H1 (cell line): ENCODE data around the gene ACVRL1. TPM values are rescaled to one million over a fixed set of nuclear protein-coding genes. Genes with fewer than 3 reads are reported as not detected.

Experiments used
- CTCF ChIA-PET: fragments of 300-600 bp; sonication (Branson Sonifier 250); formaldehyde crosslinking; loops from one replicate; lab custom pipeline; 2021; ENCODE audit not compliant: partially characterized antibody; lab: Charles Lee
- POLR2A ChIA-PET: fragments of 300-600 bp; sonication (Branson Sonifier 250); formaldehyde crosslinking; loops from one replicate; lab custom pipeline; 2021; ENCODE audit warnings: inconsistent platforms; ENCODE audit not compliant: partially characterized antibody; lab: Charles Lee
- DNase-seq, 2 experiments: peaks; one replicate each; pipeline versions ENCODE4 v3.0.0 to v3.0.0-alpha.2; 2010 to 2022; ENCODE audit warnings: low spot score in 2 of 2, low read depth in 1 of 2, mixed read lengths in 1 of 2
- FAIRE-seq: peaks from 2 replicates; lab custom pipeline; 2011; peaks lifted over from hg19 to GRCh38; lab: Jason Lieb, UNC
- H2AFZ ChIP-seq: 2 replicates; pipeline ENCODE4 v1.8.1; 2012; ENCODE audit warnings: low read length, inconsistent platforms
- H2AK5ac ChIP-seq: 2 replicates; pipeline ENCODE4 v1.6.1; 2013; ENCODE audit warnings: low read depth, low read length
- H2BK120ac ChIP-seq: replicated peaks from 2 replicates; pipeline ENCODE3; 2013; ENCODE audit warnings: low read depth, low read length, inconsistent platforms
- H2BK12ac ChIP-seq: 2 replicates; pipeline ENCODE4 v1.6.1; 2013; ENCODE audit warnings: low read depth, low read length
- H2BK15ac ChIP-seq: 2 replicates; pipeline ENCODE4 v1.6.1; 2013; ENCODE audit warnings: low read length
- H2BK20ac ChIP-seq: 2 replicates; pipeline ENCODE4 v1.6.1; 2013; ENCODE audit warnings: low read length
- H2BK5ac ChIP-seq: 2 replicates; pipeline ENCODE4 v1.6.1; 2013; ENCODE audit warnings: low read depth, low read length
- H3K14ac ChIP-seq: 2 replicates; pipeline ENCODE4 v1.6.1; 2013; ENCODE audit warnings: inconsistent platforms; ENCODE audit not compliant: insufficient read length
- H3K18ac ChIP-seq: 2 replicates; pipeline ENCODE4 v1.6.1; 2013; ENCODE audit warnings: low read length; ENCODE audit errors: extremely low read depth
- H3K23ac ChIP-seq: 2 replicates; pipeline ENCODE4 v1.6.1; 2013; ENCODE audit warnings: inconsistent platforms; ENCODE audit not compliant: insufficient read length
- H3K23me2 ChIP-seq: 2 replicates; pipeline ENCODE4 v1.6.1; 2013; ENCODE audit warnings: low read depth, low read length
- H3K27ac ChIP-seq: 2 replicates; pipeline ENCODE4 v1.6.1; 2011; ENCODE audit warnings: low read depth, low read length, inconsistent platforms
- H3K27me3 ChIP-seq, 4 experiments: replicated peaks in 1 of 4; 1 replicate in 1 of 4; 2 replicates in 3 of 4; pipeline versions ENCODE4 v1.6.1 to v1.8.1; 2011 to 2013; ENCODE audit warnings: low read length in 3 of 4, mild to moderate bottlenecking in 3 of 4, inconsistent platforms in 2 of 4, mixed read lengths in 2 of 4, moderate library complexity in 1 of 4; ENCODE audit not compliant: control insufficient read depth in 3 of 4, insufficient read depth in 3 of 4; ENCODE audit errors: extremely low read depth in 1 of 4
- H3K36me3 ChIP-seq, 4 experiments: 2 replicates each; pipeline versions ENCODE4 v1.6.1 to v1.8.1; 2011 to 2013; ENCODE audit warnings: mild to moderate bottlenecking in 4 of 4, low read length in 3 of 4, moderate library complexity in 2 of 4, control low read depth in 1 of 4, inconsistent platforms in 1 of 4; ENCODE audit not compliant: insufficient read depth in 4 of 4, control insufficient read depth in 2 of 4
- H3K4ac ChIP-seq: replicated peaks from 2 replicates; pipeline ENCODE3; 2013; ENCODE audit warnings: low read length, low read depth, mixed read lengths, inconsistent platforms; ENCODE audit not compliant: insufficient read length
- H3K4me1 ChIP-seq, 4 experiments: replicated peaks in 1 of 4; 1 replicate in 1 of 4; 2 replicates in 3 of 4; pipeline versions ENCODE4 v1.6.1 to v1.8.1; 2011 to 2013; ENCODE audit warnings: low read length in 3 of 4, inconsistent platforms in 2 of 4, mixed read lengths in 1 of 4; ENCODE audit not compliant: insufficient read depth in 4 of 4, control insufficient read depth in 3 of 4
- H3K4me2 ChIP-seq, 2 experiments: 2 replicates each; pipeline versions ENCODE4 v1.6.1 to v1.8.1; 2011 to 2013; ENCODE audit warnings: low read depth in 2 of 2, low read length in 2 of 2, control low read depth in 1 of 2, inconsistent platforms in 1 of 2, mild to moderate bottlenecking in 1 of 2; ENCODE audit not compliant: insufficient read depth in 1 of 2
- H3K4me3 ChIP-seq, 4 experiments: fragments of 200-600, 300-600 bp in 1 of 4; sonication (generic), shearing (Covaris generic), sonication (Bioruptor Twin) in 1 of 4; 2 replicates each; pipeline versions ENCODE4 v1.5.1 to v1.8.1; 2011 to 2016; ENCODE audit warnings: low read length in 4 of 4, low read depth in 3 of 4, control low read depth in 2 of 4, inconsistent platforms in 2 of 4, mild to moderate bottlenecking in 2 of 4, mixed read lengths in 1 of 4, moderate library complexity in 1 of 4; ENCODE audit not compliant: insufficient read depth in 2 of 4; ENCODE audit errors: extremely low read depth in 1 of 4
- H3K56ac ChIP-seq: replicated peaks from 2 replicates; pipeline ENCODE3; 2013; ENCODE audit warnings: low read depth, mild to moderate bottlenecking, mixed read lengths, low read length, inconsistent platforms; ENCODE audit not compliant: insufficient read length
- H3K79me1 ChIP-seq: 2 replicates; pipeline ENCODE4 v1.6.1; 2013; ENCODE audit warnings: low read depth, low read length, control low read depth
- H3K79me2 ChIP-seq, 2 experiments: 2 replicates each; pipeline versions ENCODE4 v1.6.1 to v1.8.1; 2012 to 2013; ENCODE audit warnings: low read length in 2 of 2, mild to moderate bottlenecking in 2 of 2, inconsistent platforms in 1 of 2; ENCODE audit not compliant: insufficient read depth in 2 of 2, control insufficient read depth in 1 of 2
- H3K9ac ChIP-seq, 4 experiments: replicated peaks in 1 of 4; 1 replicate in 1 of 4; 2 replicates in 3 of 4; pipeline versions ENCODE4 v1.6.1 to v1.8.1; 2011 to 2013; ENCODE audit warnings: low read depth in 3 of 4, low read length in 3 of 4, control low read depth in 2 of 4, mild to moderate bottlenecking in 2 of 4, moderate library complexity in 2 of 4, inconsistent platforms in 1 of 4; ENCODE audit errors: extremely low read depth in 1 of 4
- H3K9me3 ChIP-seq, 2 experiments: 2 replicates each; pipeline versions ENCODE4 v1.6.1 to v1.8.1; 2012 to 2013; ENCODE audit warnings: mild to moderate bottlenecking in 2 of 2, moderate library complexity in 2 of 2, control low read depth in 1 of 2, inconsistent platforms in 1 of 2, low read depth in 1 of 2, low read length in 1 of 2, mixed read lengths in 1 of 2; ENCODE audit not compliant: insufficient read depth in 2 of 2
- H4K20me1 ChIP-seq, 2 experiments: replicated peaks in 1 of 2; 2 replicates each; pipeline versions ENCODE3 to v1.8.1; 2011 to 2013; ENCODE audit warnings: inconsistent platforms in 2 of 2, low read length in 2 of 2, mild to moderate bottlenecking in 1 of 2; ENCODE audit not compliant: insufficient read depth in 2 of 2, control insufficient read depth in 1 of 2
- H4K5ac ChIP-seq: 2 replicates; pipeline ENCODE4 v1.6.1; 2013; ENCODE audit warnings: low read length, low read depth, mixed read lengths, inconsistent platforms; ENCODE audit not compliant: insufficient read length
- H4K8ac ChIP-seq: 2 replicates; pipeline ENCODE4 v1.8.0; 2013; ENCODE audit warnings: mild to moderate bottlenecking, moderate library complexity, low read length, inconsistent platforms; ENCODE audit not compliant: insufficient read depth; ENCODE audit errors: extremely low read depth
- H4K91ac ChIP-seq: replicated peaks from 2 replicates; pipeline ENCODE3; 2013; ENCODE audit warnings: low read length, mixed read lengths, inconsistent platforms; ENCODE audit not compliant: insufficient read length
- CHD1 ChIP-seq: IDR thresholded peaks from 2 replicates; pipeline ENCODE4 v1.6.1; 2012; ENCODE audit warnings: low read depth, low read length, improper control_type of control experiment
- CTBP2 ChIP-seq: IDR thresholded peaks from 2 replicates; pipeline ENCODE4 v1.7.0; 2011; ENCODE audit warnings: borderline replicate concordance, mild to moderate bottlenecking, moderate library complexity, mixed read lengths, low read length; ENCODE audit not compliant: insufficient read depth, insufficient read length
- KDM1A ChIP-seq: fragments of 200-600, 300-600 bp; sonication (generic); IDR thresholded peaks from 2 replicates; pipeline ENCODE4 v1.7.1; 2016; ENCODE audit warnings: mild to moderate bottlenecking, low read length, borderline replicate concordance
- KDM4A ChIP-seq: IDR thresholded peaks from one replicate; pipeline ENCODE4 v1.7.1; 2012; ENCODE audit warnings: low read depth, mild to moderate bottlenecking, moderate library complexity, low read length, inconsistent platforms; ENCODE audit not compliant: severe bottlenecking
- NANOG ChIP-seq: IDR thresholded peaks from 2 replicates; pipeline ENCODE4 v1.6.1; 2011; ENCODE audit warnings: low read length, low read depth, mild to moderate bottlenecking, inconsistent platforms; ENCODE audit not compliant: insufficient read depth, poor library complexity, severe bottlenecking
- NRF1 ChIP-seq: IDR thresholded peaks from 2 replicates; pipeline ENCODE4 v1.6.1; 2011; ENCODE audit warnings: mild to moderate bottlenecking, low read depth, low read length, improper control_type of control experiment
- PHF8 ChIP-seq: fragments of 200-600 bp; sonication (generic); conservative IDR thresholded peaks from 2 replicates; pipeline ENCODE4 v1.7.1; 2012; ENCODE audit warnings: low read depth, mild to moderate bottlenecking, inconsistent platforms, low read length, moderate library complexity
- SIN3A ChIP-seq, 2 experiments: IDR thresholded peaks in 1 of 2; conservative IDR thresholded peaks in 1 of 2; 2 replicates each; pipeline ENCODE4 v1.6.1; 2011 to 2012; ENCODE audit warnings: low read length in 2 of 2, improper control_type of control experiment in 1 of 2, low read depth in 1 of 2, mild to moderate bottlenecking in 1 of 2
- TAF7 ChIP-seq: optimal IDR thresholded peaks from 2 replicates; pipeline ENCODE3; 2011; ENCODE audit warnings: low read depth, mild to moderate bottlenecking, inconsistent platforms, low read length, moderate library complexity, borderline replicate concordance
- TCF12 ChIP-seq: IDR thresholded peaks from 2 replicates; pipeline ENCODE4 v1.6.1; 2011; ENCODE audit warnings: low read depth, mild to moderate bottlenecking, low read length
- YY1 ChIP-seq: IDR thresholded peaks from 2 replicates; pipeline ENCODE4 v1.6.1; 2011; ENCODE audit warnings: low read depth, mild to moderate bottlenecking, low read length
- WGBS, 2 experiments: shearing (Covaris generic) in 1 of 2; methylation state at CpG; one replicate each; pipeline versions ENCODE4 v1.1.6 to v1.1.7; 2013 to 2015; ENCODE audit warnings: low lambda C conversion rate in 2 of 2, mixed read lengths in 2 of 2, inconsistent platforms in 1 of 2, low coverage in 1 of 2, missing lambda C conversion rate in 1 of 2; ENCODE audit not compliant: insufficient replicate concordance in 2 of 2, insufficient coverage in 1 of 2, insufficient read length in 1 of 2; ENCODE audit errors: extremely low coverage in 1 of 2, missing lambda C conversion rate in 1 of 2; 5-methylcytosine and 5-hydroxymethylcytosine counted together
- polyA plus RNA-seq, 7 experiments: library from polyadenylated mRNA; depleted of rRNA in 3 of 7; stranded (reverse) in 5 of 7; unstranded in 2 of 7; fragments of >200 nt in 5 of 7; fragments of 200-250 nt in 2 of 7; gene quantifications; 1 replicate in 5 of 7; 2 replicates in 1 of 7; 4 replicates in 1 of 7; pipeline versions ENCODE4 v1.2.1 to v1.2.3, GENCODE V29; 2011 to 2013; ENCODE audit warnings: missing spikeins in 2 of 7, mixed read lengths in 2 of 7
- total RNA-seq: library from RNA; stranded (reverse); fragmentation: NEBNext Ultra II Directional; extraction: Animal tissue kit (Norgen Biotek cat#: 25700); gene quantifications from 2 replicates; pipeline ENCODE4 v1.2.1, GENCODE V29; 2021
- TF ChIP-seq, protein P1 (sequence below): IDR thresholded peaks from 2 replicates; pipeline ENCODE4 v1.6.1; 2012; ENCODE audit warnings: inconsistent platforms

Gene ACVRL1
- total and polyA plus RNA-seq, 2 of the 8 experiments (the other 6 are each of a cell fraction or from before 2014, with no cell fraction given): 0.09 to 0.35 TPM

DNA sequence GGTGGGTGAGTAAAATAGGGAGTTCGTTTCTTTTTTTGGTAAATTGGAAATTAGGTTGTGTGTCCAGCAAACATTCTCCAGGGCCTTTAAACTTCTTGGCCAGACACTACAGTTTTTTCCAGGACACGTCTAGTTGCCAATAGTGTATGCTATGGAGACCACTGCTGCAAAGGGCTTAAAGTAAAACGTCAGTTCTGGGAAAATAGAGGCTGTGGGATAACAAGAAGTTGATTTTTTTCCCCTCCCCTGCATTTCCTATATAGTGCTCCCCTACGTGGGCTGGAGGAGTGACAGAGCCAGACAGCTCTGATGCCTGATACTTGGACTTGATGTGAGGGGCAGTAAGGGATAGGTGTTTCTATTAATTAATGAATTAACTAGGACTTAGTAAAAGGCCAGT is 46.6 kb downstream of the ACVRL1 start:
- H4K5ac ChIP-seq: no peak overlapping the region
- H4K91ac ChIP-seq: no peak overlapping the region
- no peak overlapping the region for H3K23ac ChIP-seq
- no peak overlapping the region for H3K14ac ChIP-seq
- POLR2A ChIA-PET: interaction anchor here (1.8 kb wide), 1 partner anchor 12 kb away, joined by 4 read pairs; no protein-coding TSS in a partner anchor
- H2BK120ac ChIP-seq: no peak overlapping the region
- H2AK5ac ChIP-seq: no peak overlapping the region
- H3K79me2 ChIP-seq: peaks cover 0 to 43% of the 10 kb centered on the region in 2 experiments; a peak in 2 of 4 replicates
- no peak overlapping the region for H2BK20ac ChIP-seq
- peaks cover 6 to 35% (median 29%) of the 10 kb centered on the region in 4 experiments for H3K27me3 ChIP-seq
- TF ChIP-seq CHD1 (no peak), KDM1A (no peak), SIN3A (conservative IDR thresholded peaks at IDR 0.05 in 1 of 2, IDR thresholded peaks at IDR 0.05 in 1 of 2; ENCODE audit: low read depth in 1 of 2, low read length in 2 of 2) (no peak), YY1 (no peak), CTBP2 (no peak), TAF7 (no peak), NANOG (no peak), NRF1 (no peak), PHF8 (no peak), KDM4A (no peak), TCF12 (no peak)
- TF ChIP-seq, protein P1, sequence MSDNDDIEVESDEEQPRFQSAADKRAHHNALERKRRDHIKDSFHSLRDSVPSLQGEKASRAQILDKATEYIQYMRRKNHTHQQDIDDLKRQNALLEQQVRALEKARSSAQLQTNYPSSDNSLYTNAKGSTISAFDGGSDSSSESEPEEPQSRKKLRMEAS: no peak
- no peak overlapping the region for H3K56ac ChIP-seq
- no peak overlapping the region for H2BK15ac ChIP-seq
- H3K4me3 ChIP-seq: no peak overlapping the region
- CTCF ChIA-PET: interaction anchor here (0.6 to 2.0 kb wide), 3 partner anchors 17 to 64 kb away, joined by 3 to 5 read pairs (median 3); no protein-coding TSS in a partner anchor
- no peak overlapping the region for H3K4ac ChIP-seq
- no peak overlapping the region for H2BK12ac ChIP-seq
- peaks cover 9 to 11% of the 10 kb centered on the region in 2 experiments for H4K20me1 ChIP-seq
- H4K8ac ChIP-seq: no peak overlapping the region
- WGBS, 2 experiments: 77 to 100% methylated on average over 1 to 4 of the region's 4 CpGs
- peaks cover 2% of the 10 kb centered on the region; the same call in 1 of the 2 replicates for H3K79me1 ChIP-seq
- no peak overlapping the region for H2AFZ ChIP-seq
- no peaks in the 10 kb centered on the region for H3K36me3 ChIP-seq
- H3K9me3 ChIP-seq: no peaks in the 10 kb centered on the region
- no peak overlapping the region for H2BK5ac ChIP-seq
- no peak overlapping the region for H3K18ac ChIP-seq
- FAIRE-seq: no peak
- no peak overlapping the region for H3K4me2 ChIP-seq
- H3K9ac ChIP-seq: no peak overlapping the region
- peaks cover 0 to 3% (median 2%) of the 10 kb centered on the region in 4 experiments; a peak in 6 of 7 replicates for H3K4me1 ChIP-seq
- H3K27ac ChIP-seq: no peak overlapping the region
- no peak for DNase-seq
- peaks cover 7% of the 10 kb centered on the region; the same call in 1 of the 2 replicates for H3K23me2 ChIP-seq
